ENCODE results near the gene CD274.

The CD274 gene

GRCh38 chr9:5509573-5509972 lies 59.2 kb downstream of the CD274 start:
- no peak for DNase-seq

- no peak for DNase-seq
Measured at GRCh38 chr9:5510360-5510931, 60.1 kb downstream of the CD274 start, which contains the start of gene PDCD1LG2. TSS of gene PDCD1LG2 (plus strand) at chr9:5510531. CDS start at chr9:5522547, 12,016 bp downstream.

GRCh38 chr9:5510989-5511388 lies 60.6 kb downstream of the CD274 start:
- no peak for DNase-seq

- no peak for DNase-seq
Measured at GRCh38 chr9:5511476-5511875, 61.1 kb downstream of the CD274 start.

- DNase-seq, result no peak
Measured at GRCh38 chr9:5511935-5512580, 61.7 kb downstream of the CD274 start.

- DNase-seq, result no peak
Measured at GRCh38 chr9:5512658-5513452, 62.5 kb downstream of the CD274 start.

GRCh38 chr9:5513966-5514616 lies 63.7 kb downstream of the CD274 start:
- no peak for DNase-seq

GRCh38 chr9:5514617-5515260 lies 64.4 kb downstream of the CD274 start:
- no peak for DNase-seq

GRCh38 chr9:5515261-5515650 lies 64.9 kb downstream of the CD274 start:
- DNase-seq, result no peak

GRCh38 chr9:5516453-5517220 lies 66.3 kb downstream of the CD274 start:
- no peak for DNase-seq

- no peak for DNase-seq
Measured at GRCh38 chr9:5518171-5518936, 68.0 kb downstream of the CD274 start.

GRCh38 chr9:5518937-5519319 lies 68.6 kb downstream of the CD274 start:
- DNase-seq, result no peak
